ENCODE measurements around the gene COG3.

COG3 gene

GRCh38 chr13:45545686-45546409 is 81.1 kb downstream of the COG3 start:
- no peak for DNase-seq (ENCODE audit: low read depth in 2 of 2)

GRCh38 chr13:45546410-45546765 is 81.6 kb downstream of the COG3 start:
- DNase-seq (ENCODE audit: low read depth in 2 of 2) = no peak

- DNase-seq (ENCODE audit: low read depth in 2 of 2) = no peak
Measured at GRCh38 chr13:45548281-45548680, 83.5 kb downstream of the COG3 start.

- no peak for DNase-seq (ENCODE audit: low read depth in 2 of 2)
Measured at GRCh38 chr13:45554604-45555109, 89.9 kb downstream of the COG3 start.

- peak in 1 of 2 experiments; percentile 6 for DNase-seq (ENCODE audit: low read depth in 2 of 2)
Measured at GRCh38 chr13:45564133-45564776, 99.5 kb downstream of the COG3 start.

GRCh38 chr13:45565331-45565730 is 100.6 kb downstream of the COG3 start:
- no peak for DNase-seq (ENCODE audit: low read depth in 2 of 2)

GRCh38 chr13:45575146-45575829 is 110.5 kb downstream of the COG3 start:
- DNase-seq (ENCODE audit: low read depth in 2 of 2) = no peak

- no peak for DNase-seq (ENCODE audit: low read depth in 2 of 2)
Measured at GRCh38 chr13:45575830-45576180, 111.1 kb downstream of the COG3 start.

GRCh38 chr13:45576466-45576865 is 111.7 kb downstream of the COG3 start:
- no peak for DNase-seq (ENCODE audit: low read depth in 2 of 2)

- DNase-seq (ENCODE audit: low read depth in 2 of 2) = no peak
Measured at GRCh38 chr13:45582408-45583076, 117.8 kb downstream of the COG3 start.

GRCh38 chr13:45584816-45585215 is 120.1 kb downstream of the COG3 start:
- DNase-seq (ENCODE audit: low read depth in 2 of 2) = no peak

All from fibroblast of skin of left quadriceps (primary cell).